D721Med (cell line): ENCODE measurements around the gene CENPC.

Source experiments
- DNase-seq: peaks from one replicate; pipeline ENCODE4 v3.0.0; 2011; ENCODE audit warnings: low spot score; ENCODE audit not compliant: insufficient read length
- FAIRE-seq: peaks from 2 replicates; lab custom pipeline; 2011; peaks lifted over from hg19 to GRCh38; lab: Jason Lieb, UNC
- CTCF ChIP-seq: IDR thresholded peaks from 2 replicates; pipeline ENCODE4 v1.5.1; 2012; ENCODE audit warnings: mild to moderate bottlenecking, control low read depth; ENCODE audit not compliant: insufficient read depth; ENCODE audit errors: missing control alignments

Gene CENPC

GRCh38 chr4:67470871-67471270 lies 74.4 kb downstream of the CENPC start:
- FAIRE-seq (no peak), DNase-seq (no peak)
- no peak for TF ChIP-seq CTCF

GRCh38 chr4:67468830-67469229 lies 76.5 kb downstream of the CENPC start:
- no peak for FAIRE-seq
- TF ChIP-seq CTCF = no peak
- no peak for DNase-seq

- no peak for TF ChIP-seq CTCF
- DNase-seq = no peak
- no peak for FAIRE-seq
Measured at GRCh38 chr4:67466751-67467150, 78.6 kb downstream of the CENPC start.

GRCh38 chr4:67465763-67466052 lies 79.6 kb downstream of the CENPC start:
- no peak for TF ChIP-seq CTCF
- no peak for DNase-seq
- no peak for FAIRE-seq

- TF ChIP-seq CTCF = no peak
- DNase-seq (no peak), FAIRE-seq (no peak)
Measured at GRCh38 chr4:67465032-67465762, 80.1 kb downstream of the CENPC start.

- no peak for TF ChIP-seq CTCF
- FAIRE-seq (no peak), DNase-seq (no peak)
Measured at GRCh38 chr4:67460574-67460973, 84.7 kb downstream of the CENPC start.

- no peak for TF ChIP-seq CTCF
- FAIRE-seq (no peak), DNase-seq (no peak)
Measured at GRCh38 chr4:67459164-67459563, 86.1 kb downstream of the CENPC start.
